DND-41 (cell line): ENCODE measurements around the gene SEL1L.

ENCODE experiments used
- ATAC-seq: fragments of 200-7000 bp; cut with Tn5 transposase; 3 replicates; pipeline ENCODE4 v1.9.1; 2021; ENCODE audit warnings: low read depth; ENCODE audit not compliant: insufficient read depth
- DNase-seq: peaks from one replicate; pipeline ENCODE4 v3.0.0-alpha.2; 2020
- H2AFZ ChIP-seq: 2 replicates; pipeline ENCODE4 v1.6.0; 2012; ENCODE audit warnings: low read depth, low read length
- H3K27ac ChIP-seq: 2 replicates; pipeline ENCODE4 v1.5.1; 2012; ENCODE audit warnings: low read length, inconsistent platforms
- H3K27me3 ChIP-seq: fragments of 200-600 bp; sonication (generic); 2 replicates; pipeline ENCODE4 v1.6.0; 2012; ENCODE audit warnings: low read length, mild to moderate bottlenecking, inconsistent platforms; ENCODE audit not compliant: insufficient read depth, poor library complexity
- H3K36me3 ChIP-seq: 2 replicates; pipeline ENCODE4 v1.5.1; 2012; ENCODE audit warnings: low read length, inconsistent platforms; ENCODE audit not compliant: insufficient read depth
- H3K4me1 ChIP-seq: 2 replicates; pipeline ENCODE4 v1.5.1; 2012; ENCODE audit warnings: mild to moderate bottlenecking, low read length; ENCODE audit not compliant: insufficient read depth
- H3K4me2 ChIP-seq: 2 replicates; pipeline ENCODE4 v1.6.0; 2012; ENCODE audit warnings: mild to moderate bottlenecking, moderate library complexity, low read length, inconsistent platforms; ENCODE audit not compliant: insufficient read depth
- H3K4me3 ChIP-seq, 2 experiments: fragments of 200-600 bp in 1 of 2; shearing (Covaris generic) in 1 of 2; 2 replicates each; pipeline ENCODE4 v1.5.1; 2012 to 2016; ENCODE audit warnings: inconsistent platforms in 2 of 2, low read length in 2 of 2, mild to moderate bottlenecking in 2 of 2, low read depth in 1 of 2, moderate library complexity in 1 of 2
- H3K79me2 ChIP-seq: 2 replicates; pipeline ENCODE4 v1.6.0; 2012; ENCODE audit warnings: low read length, inconsistent platforms; ENCODE audit not compliant: insufficient read depth
- H3K9ac ChIP-seq: 2 replicates; pipeline ENCODE4 v1.6.0; 2012; ENCODE audit warnings: low read depth, mild to moderate bottlenecking, inconsistent platforms, low read length, moderate library complexity
- H3K9me3 ChIP-seq: 2 replicates; pipeline ENCODE4 v1.5.1; 2012; ENCODE audit warnings: low read length, moderate library complexity, mild to moderate bottlenecking, inconsistent platforms; ENCODE audit not compliant: insufficient read depth, severe bottlenecking
- H4K20me1 ChIP-seq: 2 replicates; pipeline ENCODE4 v1.6.0; 2012; ENCODE audit warnings: low read length; ENCODE audit not compliant: insufficient read depth
- EZH2 ChIP-seq: IDR thresholded peaks from 3 replicates; pipeline ENCODE4 v1.6.1; 2012; ENCODE audit warnings: borderline replicate concordance, low read depth, mild to moderate bottlenecking, moderate library complexity, low read length, inconsistent platforms; ENCODE audit not compliant: severe bottlenecking
- TF ChIP-seq, protein P1 (sequence below): IDR thresholded peaks from 2 replicates; pipeline ENCODE4 v1.5.1; 2012; ENCODE audit warnings: borderline replicate concordance, low read length, moderate library complexity, mild to moderate bottlenecking; ENCODE audit not compliant: poor library complexity, severe bottlenecking; ENCODE audit errors: extremely low read depth

SEL1L gene

DNA sequence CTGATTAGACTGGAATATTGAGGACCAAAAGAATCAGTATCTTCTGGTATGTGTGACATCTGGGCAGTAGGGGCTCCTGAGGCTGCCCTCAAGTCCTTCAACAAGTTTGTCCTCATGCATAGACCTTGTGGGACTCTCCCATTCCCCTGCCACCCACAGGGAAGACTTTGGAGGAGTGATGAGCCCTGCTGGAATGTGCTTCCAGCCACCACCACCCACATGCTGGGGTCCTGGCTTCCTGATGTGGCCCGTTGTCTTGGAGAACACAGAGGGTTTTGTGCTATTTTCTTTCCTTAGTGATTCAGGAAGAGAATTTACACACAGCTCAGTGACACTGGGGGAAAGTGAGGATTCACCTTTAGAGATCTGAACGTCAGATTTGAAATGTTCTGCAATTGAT lies 29.2 kb upstream of the SEL1L start:
- Histone ChIP-seq H3K4me1 (no peaks in the 10 kb centered on the region), H3K9ac (no peak overlapping the region), H2AFZ (0 out of 2 replicates have a peak overlapping the region, but pooled peaks have one; percentile 15), H3K36me3 (no peaks in the 10 kb centered on the region), H3K27ac (no peak overlapping the region), H4K20me1 (no peaks in the 10 kb centered on the region), H3K79me2 (no peaks in the 10 kb centered on the region), H3K4me3 (no peak overlapping the region), H3K9me3 (no peaks in the 10 kb centered on the region), H3K27me3 (peaks cover 2% of the 10 kb centered on the region), H3K4me2 (no peak overlapping the region)
- TF ChIP-seq, protein P1, sequence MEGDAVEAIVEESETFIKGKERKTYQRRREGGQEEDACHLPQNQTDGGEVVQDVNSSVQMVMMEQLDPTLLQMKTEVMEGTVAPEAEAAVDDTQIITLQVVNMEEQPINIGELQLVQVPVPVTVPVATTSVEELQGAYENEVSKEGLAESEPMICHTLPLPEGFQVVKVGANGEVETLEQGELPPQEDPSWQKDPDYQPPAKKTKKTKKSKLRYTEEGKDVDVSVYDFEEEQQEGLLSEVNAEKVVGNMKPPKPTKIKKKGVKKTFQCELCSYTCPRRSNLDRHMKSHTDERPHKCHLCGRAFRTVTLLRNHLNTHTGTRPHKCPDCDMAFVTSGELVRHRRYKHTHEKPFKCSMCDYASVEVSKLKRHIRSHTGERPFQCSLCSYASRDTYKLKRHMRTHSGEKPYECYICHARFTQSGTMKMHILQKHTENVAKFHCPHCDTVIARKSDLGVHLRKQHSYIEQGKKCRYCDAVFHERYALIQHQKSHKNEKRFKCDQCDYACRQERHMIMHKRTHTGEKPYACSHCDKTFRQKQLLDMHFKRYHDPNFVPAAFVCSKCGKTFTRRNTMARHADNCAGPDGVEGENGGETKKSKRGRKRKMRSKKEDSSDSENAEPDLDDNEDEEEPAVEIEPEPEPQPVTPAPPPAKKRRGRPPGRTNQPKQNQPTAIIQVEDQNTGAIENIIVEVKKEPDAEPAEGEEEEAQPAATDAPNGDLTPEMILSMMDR, result no peak
- no peak for TF ChIP-seq EZH2
- no peak for DNase-seq
- no peak for ATAC-seq

- Histone ChIP-seq H4K20me1 (no peaks in the 10 kb centered on the region), H2AFZ (no peak overlapping the region), H3K4me1 (no peaks in the 10 kb centered on the region), H3K9ac (no peak overlapping the region), H3K79me2 (no peaks in the 10 kb centered on the region), H3K36me3 (no peaks in the 10 kb centered on the region), H3K27me3 (peaks cover 2% of the 10 kb centered on the region), H3K27ac (no peak overlapping the region), H3K4me2 (no peak overlapping the region), H3K9me3 (no peaks in the 10 kb centered on the region), H3K4me3 (no peak overlapping the region)
- DNase-seq (no peak), ATAC-seq (no peak)
- TF ChIP-seq, protein P1, result no peak
- no peak for TF ChIP-seq EZH2
These were observed 27.6 kb upstream of the SEL1L start for GRCh38 chr14:81561084-81561775.

DNA sequence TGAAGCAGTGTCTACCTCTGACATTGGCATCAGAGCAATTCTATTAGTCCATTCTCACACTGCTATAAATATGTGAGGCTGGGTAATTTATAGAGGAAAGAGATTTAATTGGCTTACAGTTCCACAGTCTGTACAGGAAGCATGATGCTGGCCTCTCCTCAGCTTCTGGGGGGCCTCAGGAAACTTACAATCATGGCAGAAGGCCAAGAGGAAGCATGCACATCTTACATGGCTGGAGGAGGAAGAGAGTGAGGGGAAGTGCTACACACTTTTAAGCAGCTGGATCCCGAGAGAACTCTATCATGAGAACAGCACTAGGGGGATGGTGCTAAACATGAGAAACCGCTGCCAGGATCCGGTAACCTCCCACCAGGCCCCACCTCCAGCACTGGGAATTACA lies 25.7 kb upstream of the SEL1L start:
- Histone ChIP-seq H4K20me1 (no peaks in the 10 kb centered on the region), H3K79me2 (no peaks in the 10 kb centered on the region), H3K4me2 (no peak overlapping the region), H3K27ac (no peak overlapping the region), H3K4me3 (no peak overlapping the region), H3K36me3 (no peaks in the 10 kb centered on the region), H3K9ac (no peak overlapping the region), H3K9me3 (no peaks in the 10 kb centered on the region), H3K4me1 (no peaks in the 10 kb centered on the region), H2AFZ (no peak overlapping the region), H3K27me3 (peaks cover 2% of the 10 kb centered on the region)
- no peak for DNase-seq
- TF ChIP-seq EZH2, result no peak
- TF ChIP-seq, protein P1, result no peak
- no peak for ATAC-seq

DNA sequence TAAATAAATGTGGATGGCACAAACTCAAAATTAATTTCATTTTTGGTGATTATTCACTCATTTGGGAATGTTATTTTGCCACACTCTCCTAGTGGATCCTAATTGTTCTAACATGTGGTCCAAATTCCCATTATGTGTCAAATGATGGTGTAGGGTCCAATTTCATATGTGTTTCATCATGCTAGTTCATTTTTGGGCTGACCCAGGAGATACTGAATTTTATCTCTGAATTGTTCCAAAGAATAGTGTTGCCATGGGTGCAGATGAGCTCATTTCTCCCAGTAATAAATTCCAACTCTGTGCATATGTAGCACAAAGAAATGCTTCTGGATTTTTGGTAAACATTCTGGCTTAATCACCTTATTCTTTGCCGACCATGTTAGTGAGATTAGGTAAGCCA lies 23.5 kb upstream of the SEL1L start:
- Histone ChIP-seq H3K27ac (no peak overlapping the region), H3K4me1 (no peaks in the 10 kb centered on the region), H3K9me3 (no peaks in the 10 kb centered on the region), H3K27me3 (peaks cover 2% of the 10 kb centered on the region), H3K36me3 (no peaks in the 10 kb centered on the region), H2AFZ (no peak overlapping the region), H4K20me1 (no peaks in the 10 kb centered on the region), H3K4me3 (no peak overlapping the region), H3K79me2 (no peaks in the 10 kb centered on the region), H3K9ac (no peak overlapping the region), H3K4me2 (no peak overlapping the region)
- TF ChIP-seq EZH2, result no peak
- TF ChIP-seq, protein P1, result no peak
- ATAC-seq (no peak), DNase-seq (no peak)
